ENCODE measurements around the gene SMAP1.

SMAP1 gene

GRCh38 chr6:70667711-70668498, at the start of gene SMAP1:
SMAP1 (plus strand) TSS chr6:70667883; CDS start chr6:70668024, 141 bp downstream.
- no peak for FAIRE-seq

DNA sequence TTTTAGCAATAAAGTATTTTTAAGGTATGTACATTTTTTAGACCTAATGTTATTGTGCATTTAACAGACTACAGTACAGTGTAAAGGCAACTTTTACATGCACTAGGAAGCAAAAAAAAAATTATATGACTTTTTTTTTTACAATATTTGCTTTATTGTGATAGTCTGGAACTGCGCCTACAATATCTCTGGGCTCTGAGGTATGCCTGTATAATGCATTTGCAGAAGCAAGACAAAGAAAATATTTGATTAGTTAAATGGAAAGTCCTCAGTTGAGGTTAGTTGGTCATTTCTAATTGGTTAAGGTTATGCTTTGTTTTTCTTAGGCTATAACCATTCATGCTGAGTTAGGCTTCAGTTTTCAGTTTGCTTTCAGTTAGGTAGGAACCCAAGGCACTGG, 46.9 kb upstream of the SMAP1 start:
- no peak for FAIRE-seq

- FAIRE-seq = no peak
These were observed 45.2 kb upstream of the SMAP1 start for GRCh38 chr6:70622461-70622860.

- no peak for FAIRE-seq
These were observed 42.2 kb upstream of the SMAP1 start for GRCh38 chr6:70625436-70625835.

DNA sequence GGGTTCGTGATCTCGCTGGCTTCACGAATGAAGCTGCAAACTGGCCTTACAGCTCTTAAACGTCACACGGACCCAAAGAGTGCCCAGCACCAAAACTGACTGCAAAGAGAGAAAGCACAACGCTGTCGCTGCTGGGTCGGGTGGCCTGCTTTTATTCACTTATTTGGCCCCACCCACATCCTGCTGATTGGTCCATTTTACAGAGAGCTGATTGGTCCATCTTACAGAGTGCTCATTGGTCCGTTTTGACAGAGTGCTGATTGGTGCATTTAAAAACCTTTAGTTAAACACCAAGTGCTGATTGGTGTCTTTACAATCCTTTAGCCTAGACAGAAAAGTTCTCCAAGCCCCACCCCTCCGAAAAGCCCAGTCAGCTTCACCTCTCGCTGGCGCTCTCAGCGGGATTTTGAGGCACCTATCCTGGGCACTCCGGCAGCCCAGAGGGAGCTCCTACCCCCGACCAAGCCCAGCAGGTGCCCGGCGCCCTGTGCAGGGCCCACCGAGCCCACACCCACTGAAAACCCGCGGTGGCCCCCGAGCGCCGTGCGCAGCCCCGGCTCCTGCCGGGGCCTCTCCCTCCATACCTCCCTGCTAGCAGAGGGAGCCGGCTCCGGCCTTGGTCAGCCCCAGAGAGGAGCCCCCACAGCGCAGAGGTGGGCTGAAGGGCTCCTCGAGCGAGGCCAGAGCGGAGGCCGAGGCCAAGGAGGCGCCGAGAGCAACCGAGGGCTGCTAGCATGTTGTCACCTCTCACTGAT, 40.0 kb upstream of the SMAP1 start:
- no peak for FAIRE-seq

DNA sequence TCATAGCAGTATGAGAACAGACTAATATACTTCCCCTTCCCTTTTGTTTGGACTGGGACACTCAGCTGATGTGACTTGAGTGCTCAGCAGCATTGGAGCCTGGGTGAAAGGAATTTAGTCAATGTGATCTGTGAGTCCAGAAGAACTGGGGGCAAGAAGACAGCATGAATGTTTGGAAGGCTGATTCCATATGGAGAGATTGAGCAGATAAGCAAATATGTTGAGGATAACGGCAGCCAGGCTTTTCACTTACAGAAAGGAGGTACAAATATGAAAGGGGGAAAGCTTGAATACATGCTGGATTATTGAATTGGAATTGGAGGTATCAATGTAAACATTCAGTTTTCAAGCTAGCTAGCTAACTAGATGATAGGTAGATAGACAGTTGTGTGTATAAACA, 37.8 kb upstream of the SMAP1 start:
- FAIRE-seq = no peak

DNA sequence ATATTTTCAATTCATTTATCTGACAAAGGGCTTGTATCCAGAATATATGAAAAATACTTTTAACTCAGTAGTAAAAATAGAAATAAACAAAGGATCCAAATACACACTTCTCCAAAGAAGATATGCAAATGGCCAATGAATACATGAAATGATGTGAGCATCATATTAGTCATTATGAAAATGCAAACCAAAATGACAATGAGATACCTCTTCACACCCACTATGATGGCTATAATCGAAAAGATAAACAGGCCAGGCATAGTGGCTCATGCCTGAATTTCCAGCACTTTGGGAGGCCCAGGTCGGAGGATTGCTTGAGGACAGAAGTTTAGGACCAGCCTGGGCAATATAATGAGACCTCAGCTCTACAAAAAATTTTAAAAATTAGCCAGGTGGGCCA, 33.8 kb upstream of the SMAP1 start:
- FAIRE-seq = no peak

DNA sequence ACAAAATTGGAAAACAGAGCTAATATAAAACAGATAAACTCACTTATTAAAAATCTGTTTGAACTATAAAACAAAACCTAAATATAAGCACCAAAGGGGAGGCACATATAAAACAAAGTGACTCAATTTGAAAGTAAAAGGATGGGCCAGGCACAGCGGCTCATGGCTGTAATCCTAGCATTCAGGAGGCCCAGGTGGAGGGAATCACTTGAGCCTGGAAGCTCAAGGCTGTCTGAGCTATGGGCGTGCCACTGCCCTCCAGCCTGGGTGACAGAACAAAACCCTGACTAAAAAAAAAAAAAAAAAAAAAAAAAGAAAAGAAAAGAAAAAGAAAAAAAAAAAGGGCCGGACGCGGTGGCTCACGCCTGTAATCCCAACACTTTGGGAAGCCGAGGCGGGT, 31.1 kb upstream of the SMAP1 start:
- no peak for FAIRE-seq

GRCh38 chr6:70638468-70638867, 29.2 kb upstream of the SMAP1 start:
- no peak for FAIRE-seq

- no peak for FAIRE-seq
These were observed 16.3 kb upstream of the SMAP1 start for GRCh38 chr6:70651326-70651905.

DNA sequence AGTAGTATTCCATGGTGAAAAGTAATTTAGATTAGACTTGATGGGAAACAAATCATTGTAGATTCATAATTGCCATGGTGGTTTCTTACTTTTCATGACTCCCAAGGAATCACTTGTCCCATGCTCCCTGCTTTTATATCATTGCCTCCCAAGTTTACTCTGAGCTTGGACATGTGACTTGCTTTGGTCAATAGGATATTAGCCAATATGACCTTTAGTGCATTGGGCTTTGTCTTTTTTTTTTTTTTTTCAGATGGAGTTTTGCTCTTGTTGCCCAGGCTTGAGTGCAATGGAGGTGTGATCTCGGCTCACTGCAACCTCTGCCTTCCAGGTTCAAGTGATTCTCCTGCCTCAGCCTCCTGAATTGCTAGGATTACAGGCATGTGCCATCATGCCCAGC, 15.5 kb upstream of the SMAP1 start:
- no peak for FAIRE-seq

- no peak for FAIRE-seq
These were observed 10.0 kb upstream of the SMAP1 start for GRCh38 chr6:70657706-70658105.

GRCh38 chr6:70663881-70664466, 3.7 kb upstream of the SMAP1 start:
- no peak for FAIRE-seq

DNA sequence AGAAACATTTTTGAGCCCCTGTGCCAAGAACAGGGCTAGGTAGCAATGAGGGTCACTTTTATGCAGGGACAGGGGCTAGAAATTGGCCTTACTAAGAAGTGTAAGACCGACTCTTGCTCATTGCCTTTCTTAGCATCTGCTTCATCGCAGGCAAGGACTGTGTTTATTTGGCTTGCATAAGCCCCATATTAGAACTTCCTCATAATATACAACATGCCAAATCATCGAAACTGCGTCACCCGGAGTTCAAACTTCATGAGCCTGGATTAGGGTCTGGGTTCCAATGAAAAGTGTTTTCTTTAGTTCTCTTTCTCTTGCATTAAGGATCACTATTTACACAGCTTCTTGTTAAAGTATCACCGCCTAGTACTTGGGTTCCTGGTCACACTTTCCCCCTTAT, 977 bp upstream of the SMAP1 start:
- FAIRE-seq = no peak

DNA sequence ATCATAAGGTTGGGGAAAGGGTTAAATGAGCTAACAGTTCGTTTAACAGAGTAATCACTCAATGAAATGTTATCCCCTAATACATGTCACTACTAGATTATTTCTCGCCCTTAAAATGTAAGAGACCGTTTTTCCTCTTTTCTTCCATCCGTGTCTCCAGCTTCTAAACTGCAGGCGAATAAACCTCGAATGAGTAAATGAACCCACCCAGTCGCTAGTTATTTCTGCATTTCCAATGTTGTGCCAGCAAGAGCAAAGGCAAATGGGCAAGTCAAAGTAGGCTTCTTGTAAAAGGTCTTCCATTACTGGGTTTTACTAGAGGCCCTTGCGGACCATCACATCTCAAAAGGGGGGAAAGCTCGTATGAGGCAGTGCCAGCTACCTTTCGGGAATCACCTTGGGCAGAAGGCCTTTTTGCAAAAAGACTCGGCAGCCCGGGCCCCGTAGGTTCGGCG, 400 bp upstream of the SMAP1 start:
- FAIRE-seq = no peak

- no peak for FAIRE-seq
These were observed 773 bp downstream of the SMAP1 start for GRCh38 chr6:70668499-70668812.

GRCh38 chr6:70669133-70669532, 1.4 kb downstream of the SMAP1 start:
- FAIRE-seq = no peak

- no peak for FAIRE-seq
These were observed 4.9 kb downstream of the SMAP1 start for GRCh38 chr6:70672549-70672948.

- no peak for FAIRE-seq
These were observed 5.4 kb downstream of the SMAP1 start for GRCh38 chr6:70673054-70673453.

DNA sequence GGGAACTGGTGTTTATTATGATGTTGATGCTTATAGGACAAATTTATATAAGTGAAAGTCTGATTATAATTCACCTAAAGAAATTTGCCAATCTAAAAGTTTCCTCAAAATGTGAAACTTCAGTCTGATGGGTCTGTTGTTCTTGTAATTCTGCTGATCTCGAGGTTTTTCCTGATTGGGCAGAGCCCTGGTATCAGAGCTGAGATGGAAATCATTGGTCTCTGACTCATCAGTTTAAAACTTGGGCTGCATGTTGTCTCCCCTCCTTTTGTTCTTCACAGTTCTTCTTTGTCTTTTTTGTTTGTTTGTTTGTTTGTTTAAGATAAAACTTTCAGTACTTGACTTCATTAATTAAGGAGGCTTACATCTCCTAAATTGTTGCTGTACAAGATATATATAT, 5.9 kb downstream of the SMAP1 start:
- FAIRE-seq = no peak

DNA sequence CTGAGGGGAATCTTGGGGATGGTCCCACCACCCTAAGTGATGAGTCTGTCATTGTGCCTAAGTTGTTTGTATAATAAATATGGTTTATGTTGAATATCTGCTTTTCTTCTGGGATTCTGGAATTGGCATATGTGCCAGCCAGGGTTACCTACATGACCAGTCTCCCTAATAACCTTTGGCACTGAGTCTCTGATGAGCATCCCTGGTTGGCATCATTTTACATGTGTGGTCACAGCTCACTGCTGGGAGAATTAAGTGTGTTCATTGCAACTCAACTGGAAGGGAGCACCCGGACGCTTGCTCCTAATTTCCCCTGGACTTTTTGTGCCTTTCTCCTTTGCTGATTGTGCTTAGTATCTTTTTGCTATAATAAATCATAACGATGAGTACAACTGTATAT, 8.1 kb downstream of the SMAP1 start:
- no peak for FAIRE-seq

GRCh38 chr6:70676821-70677220, 9.1 kb downstream of the SMAP1 start:
- no peak for FAIRE-seq

- no peak for FAIRE-seq
These were observed 12.7 kb downstream of the SMAP1 start for GRCh38 chr6:70680396-70680795.
